GM18520 (cell line): Measurements from ENCODE around the gene SP1.
"Not testable (repeated sequence)": the region's sequence is repeated elsewhere in the genome, so short reads cannot be mapped to it uniquely, and the experiment has no call there.

Experiments
- ATAC-seq: cut with Tn5 transposase; IDR thresholded peaks from one replicate; pipeline ENCODE4 v1.9.1; 2021; ENCODE audit not compliant: unreplicated experiment

The SP1 gene

DNA sequence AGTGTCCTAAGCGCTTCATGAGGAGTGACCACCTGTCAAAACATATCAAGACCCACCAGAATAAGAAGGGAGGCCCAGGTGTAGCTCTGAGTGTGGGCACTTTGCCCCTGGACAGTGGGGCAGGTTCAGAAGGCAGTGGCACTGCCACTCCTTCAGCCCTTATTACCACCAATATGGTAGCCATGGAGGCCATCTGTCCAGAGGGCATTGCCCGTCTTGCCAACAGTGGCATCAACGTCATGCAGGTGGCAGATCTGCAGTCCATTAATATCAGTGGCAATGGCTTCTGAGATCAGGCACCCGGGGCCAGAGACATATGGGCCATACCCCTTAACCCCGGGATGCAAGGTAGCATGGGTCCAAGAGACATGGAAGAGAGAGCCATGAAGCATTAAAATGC, 31.0 kb downstream of the SP1 start:
- ATAC-seq, result no peak

DNA sequence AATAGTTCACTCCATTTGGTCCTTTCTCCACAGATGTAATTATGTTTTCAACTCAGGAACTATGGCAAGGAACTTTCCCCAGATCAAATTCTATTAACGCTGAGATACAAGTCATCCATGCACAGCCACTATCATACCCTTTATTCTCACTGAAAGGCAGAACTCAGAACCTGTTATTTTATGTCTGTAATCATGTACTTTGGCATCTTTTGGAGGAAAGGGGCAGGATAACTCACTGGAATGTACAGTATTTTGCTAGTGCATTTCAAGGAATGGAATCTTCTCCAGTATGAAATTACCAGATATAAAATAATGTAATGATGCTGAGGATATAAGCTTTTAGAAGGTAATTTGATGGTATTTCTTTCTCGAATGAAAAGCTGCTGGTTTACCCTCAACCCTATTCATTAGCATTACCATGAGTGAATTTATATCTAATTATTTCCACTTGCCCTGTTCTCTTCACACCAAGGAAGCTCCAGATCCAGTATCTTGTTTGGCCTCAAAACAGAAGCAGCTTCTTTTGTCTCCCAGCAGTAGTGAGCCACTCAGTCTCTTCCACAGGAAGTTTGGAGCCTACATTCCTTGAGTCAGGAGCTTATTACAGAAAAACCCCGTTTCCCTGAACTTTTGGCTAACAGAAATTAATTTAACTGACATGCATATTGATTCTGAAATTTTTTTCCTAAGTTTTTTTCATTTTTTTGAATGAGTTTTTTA, 33.7 kb downstream of the SP1 start:
- ATAC-seq, result no peak

DNA sequence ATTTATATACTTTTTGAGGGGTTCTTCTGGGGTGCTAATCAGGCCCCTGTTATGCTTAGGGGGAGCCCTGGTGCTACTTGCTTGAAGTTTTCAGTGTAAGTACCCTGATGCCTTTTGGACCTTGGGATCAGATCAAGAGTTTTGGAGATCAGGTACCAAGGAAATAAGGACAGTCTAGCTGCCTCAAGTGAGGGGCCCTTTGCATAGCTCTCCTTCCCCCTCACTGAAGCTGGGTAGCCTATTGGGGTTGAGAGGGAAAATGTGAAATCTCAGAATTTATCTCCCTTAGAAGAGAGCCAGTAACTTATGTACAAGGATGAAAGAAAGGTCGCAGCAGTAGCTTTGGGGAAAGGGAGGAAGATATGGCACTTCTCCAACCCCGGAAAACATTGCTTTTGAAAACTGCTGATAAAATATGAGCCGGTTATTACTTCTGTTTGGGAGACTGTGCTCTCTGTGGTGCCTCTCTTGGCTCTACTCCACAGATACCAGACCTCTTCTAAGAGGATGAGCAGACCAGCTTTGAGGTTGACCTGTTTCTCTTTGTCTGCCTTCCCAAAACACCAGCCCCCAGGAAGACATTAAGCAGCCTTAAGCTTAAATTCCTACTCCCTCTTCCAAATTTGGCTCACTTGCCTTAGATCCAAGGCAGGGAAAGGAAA, 34.9 kb downstream of the SP1 start:
- no peak for ATAC-seq

DNA sequence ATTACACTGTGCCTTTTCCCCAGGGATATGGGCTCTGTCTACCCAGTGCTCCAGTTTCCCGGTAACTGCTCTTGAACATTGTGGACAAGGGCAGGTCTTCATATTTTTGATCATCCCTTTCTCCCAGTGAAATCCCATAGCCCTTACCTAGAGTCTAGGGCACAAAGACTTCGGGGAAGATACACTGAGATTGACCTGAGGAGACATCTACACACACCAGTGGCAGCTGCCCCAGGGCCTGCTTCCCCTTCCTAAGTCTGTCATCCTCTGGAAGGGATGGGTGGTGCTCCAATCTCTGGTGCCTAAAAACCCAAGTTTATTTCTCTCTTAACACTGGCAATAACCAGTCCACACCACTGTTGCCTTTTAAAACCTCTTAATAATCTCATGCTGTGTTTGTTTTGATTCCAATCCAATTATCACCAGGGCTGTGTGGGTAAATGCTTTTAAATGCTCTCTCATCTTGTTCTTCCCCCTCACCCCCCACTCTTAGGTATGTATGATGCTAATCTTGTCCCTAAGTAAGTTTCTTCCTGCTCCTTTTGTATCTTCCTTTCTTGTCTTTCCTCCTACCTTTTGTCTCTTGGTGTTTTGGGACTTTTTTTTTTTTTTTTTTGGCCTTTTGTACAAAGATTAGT, 35.9 kb downstream of the SP1 start:
- not testable (repeated sequence) for ATAC-seq

DNA sequence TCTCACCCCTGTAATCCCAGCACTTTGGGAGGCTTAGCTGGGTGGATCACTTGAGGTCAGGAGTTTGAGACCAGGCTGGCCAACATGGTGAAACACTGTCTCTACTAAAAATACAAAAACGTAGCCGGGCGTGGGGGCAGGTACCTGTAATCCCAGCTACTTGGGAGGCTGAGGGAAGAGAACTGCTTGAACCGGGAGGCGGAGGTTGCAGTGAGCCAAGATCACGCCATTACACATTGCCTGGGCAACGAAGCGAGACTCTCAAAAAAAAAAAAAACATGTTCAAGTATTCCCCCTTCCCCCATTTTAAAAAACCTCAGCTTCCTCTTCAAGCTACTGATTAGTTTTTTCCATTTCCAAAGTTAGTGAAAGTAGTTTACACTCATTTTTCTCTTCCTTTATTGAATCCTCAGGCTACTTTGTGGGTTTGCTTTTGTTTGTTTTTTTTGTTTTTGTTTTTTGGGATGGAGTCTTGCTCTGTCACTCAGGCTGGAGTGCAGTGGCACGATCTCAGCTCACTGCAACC, 37.4 kb downstream of the SP1 start:
- not testable (repeated sequence) for ATAC-seq

DNA sequence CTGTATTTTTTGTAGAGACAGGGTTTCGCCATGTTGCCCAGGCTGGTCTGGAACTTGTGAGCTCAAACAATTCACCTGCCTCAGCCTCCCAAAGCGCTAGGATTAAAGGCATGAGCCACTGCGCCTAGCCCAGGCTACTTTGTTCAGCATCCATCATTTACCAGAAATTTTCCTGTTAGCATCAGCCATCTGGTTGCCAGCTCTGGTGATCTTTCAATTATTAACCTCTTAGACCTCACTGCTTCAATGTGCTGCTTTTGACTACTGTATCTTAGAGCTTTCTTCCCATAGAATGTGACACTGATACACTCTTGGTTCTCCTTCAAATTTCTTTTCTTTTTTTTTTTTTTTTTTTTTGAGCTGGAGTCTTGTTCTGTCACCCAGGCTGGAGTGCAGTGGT, 38.2 kb downstream of the SP1 start:
- ATAC-seq, result no peak

DNA sequence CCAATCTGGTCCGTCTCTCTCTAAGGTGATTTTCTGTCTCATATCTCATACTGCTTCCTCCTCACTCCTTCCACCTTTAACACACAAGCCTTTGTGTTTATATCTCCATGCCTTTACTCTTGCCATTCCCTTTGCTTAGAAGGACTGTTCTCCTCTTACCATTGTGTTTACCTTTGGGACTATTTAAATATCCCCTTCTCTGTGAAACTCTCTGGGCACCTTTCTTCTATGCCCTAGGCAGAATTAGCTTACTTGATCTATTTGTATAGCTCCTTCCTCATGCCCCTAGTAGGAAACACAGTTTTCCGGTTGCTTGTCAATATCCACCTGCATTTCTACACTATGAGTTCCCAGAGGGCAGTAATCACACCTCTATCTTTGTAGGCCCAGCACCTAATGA, 39.8 kb downstream of the SP1 start:
- no peak for ATAC-seq

DNA sequence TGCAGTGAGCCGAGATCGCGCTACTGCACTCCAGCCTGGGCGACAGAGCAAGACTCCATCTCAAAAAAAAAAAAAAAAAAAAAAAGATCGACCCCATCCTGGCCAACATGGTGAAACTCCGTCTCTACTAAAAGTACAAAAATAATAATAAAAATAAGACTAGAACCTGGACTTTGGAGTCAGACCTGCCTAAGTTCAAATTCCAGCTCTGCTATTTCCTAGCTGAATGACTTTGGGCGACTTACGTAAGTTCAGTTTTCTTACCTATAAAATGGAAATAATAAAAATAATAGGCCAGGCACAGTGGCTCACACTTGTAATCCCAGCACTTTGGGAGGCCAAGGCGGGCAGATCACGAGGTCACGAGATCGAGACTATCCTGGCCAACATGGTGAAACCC, 42.3 kb downstream of the SP1 start:
- ATAC-seq, result not testable (repeated sequence)

DNA sequence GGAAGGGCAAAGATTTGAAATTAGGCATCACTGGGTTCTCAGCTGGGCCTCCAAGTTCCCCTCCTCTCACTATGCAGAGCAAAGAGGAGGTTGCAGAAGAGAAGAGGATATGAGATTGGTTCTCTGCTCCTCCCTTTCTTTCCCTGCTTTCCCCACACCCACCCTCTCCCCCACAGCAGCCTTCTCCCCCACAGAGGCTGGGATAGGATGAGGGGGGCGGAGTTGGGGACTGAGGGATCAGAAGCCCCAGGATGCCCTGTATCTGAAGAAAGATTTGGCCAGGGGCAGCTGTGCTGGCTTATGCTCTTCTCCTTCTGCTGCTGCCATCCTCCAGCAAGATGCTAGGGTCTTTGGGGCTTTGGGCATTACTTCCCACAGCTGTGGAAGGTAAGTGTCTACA, 43.6 kb downstream of the SP1 start, which contains the start of gene AMHR2:
AMHR2 (plus strand) TSS at position 259 of the 400 bp plus-strand sequence; CDS start at position 339, 80 bp downstream.
- ATAC-seq, result no peak

DNA sequence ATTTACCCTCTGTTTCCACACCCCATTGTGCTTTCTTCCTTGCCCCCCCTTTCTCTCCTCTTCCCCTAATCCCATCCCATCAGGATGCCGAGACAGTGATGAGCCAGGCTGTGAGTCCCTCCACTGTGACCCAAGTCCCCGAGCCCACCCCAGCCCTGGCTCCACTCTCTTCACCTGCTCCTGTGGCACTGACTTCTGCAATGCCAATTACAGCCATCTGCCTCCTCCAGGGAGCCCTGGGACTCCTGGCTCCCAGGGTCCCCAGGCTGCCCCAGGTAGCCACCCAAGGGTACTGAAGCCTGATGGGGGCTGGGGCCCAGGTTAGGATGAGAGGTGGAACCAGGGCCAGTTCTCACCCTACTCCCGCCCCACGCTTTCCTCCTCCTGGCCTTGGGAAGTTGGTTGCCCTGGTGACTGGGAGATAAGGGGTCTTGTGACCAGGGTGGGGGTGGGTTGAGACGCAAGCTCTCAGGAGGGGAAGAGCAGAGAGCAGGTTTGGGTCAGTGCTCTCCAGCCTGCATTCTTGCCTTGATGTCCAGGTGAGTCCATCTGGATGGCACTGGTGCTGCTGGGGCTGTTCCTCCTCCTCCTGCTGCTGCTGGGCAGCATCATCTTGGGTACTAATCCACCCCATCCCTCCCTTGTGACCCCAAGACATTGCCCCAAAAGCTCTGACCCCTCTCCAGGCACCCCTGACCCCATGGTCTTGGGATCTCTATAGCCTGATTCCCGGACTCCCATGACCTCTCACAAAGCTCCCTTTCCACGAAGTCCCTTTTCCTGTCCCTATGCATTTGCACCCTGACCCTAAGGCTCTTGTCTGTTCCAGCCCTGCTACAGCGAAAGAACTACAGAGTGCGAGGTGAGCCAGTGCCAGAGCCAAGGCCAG, 44.9 kb downstream of the SP1 start:
- ATAC-seq, result no peak

DNA sequence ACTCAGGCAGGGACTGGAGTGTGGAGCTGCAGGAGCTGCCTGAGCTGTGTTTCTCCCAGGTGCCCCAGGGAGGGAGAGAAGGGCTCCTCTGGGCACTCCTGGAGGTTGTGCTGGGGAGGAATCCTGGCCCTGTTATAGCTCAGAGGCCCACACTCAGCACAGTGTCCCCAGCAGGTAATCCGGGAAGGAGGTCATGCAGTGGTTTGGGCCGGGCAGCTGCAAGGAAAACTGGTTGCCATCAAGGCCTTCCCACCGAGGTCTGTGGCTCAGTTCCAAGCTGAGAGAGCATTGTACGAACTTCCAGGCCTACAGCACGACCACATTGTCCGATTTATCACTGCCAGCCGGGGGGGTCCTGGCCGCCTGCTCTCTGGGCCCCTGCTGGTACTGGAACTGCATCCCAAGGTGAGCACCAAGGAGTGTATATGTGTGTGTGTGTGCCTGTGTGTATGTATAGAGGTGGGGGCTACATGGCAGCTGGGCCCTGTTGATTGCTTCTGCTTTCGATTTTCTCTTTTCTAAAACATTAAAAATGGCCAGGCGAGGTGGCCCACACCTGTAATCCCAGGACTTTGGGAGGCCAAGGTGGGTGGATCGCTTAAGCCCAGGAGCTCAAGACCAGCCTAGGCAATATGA, 45.7 kb downstream of the SP1 start:
- no peak for ATAC-seq

DNA sequence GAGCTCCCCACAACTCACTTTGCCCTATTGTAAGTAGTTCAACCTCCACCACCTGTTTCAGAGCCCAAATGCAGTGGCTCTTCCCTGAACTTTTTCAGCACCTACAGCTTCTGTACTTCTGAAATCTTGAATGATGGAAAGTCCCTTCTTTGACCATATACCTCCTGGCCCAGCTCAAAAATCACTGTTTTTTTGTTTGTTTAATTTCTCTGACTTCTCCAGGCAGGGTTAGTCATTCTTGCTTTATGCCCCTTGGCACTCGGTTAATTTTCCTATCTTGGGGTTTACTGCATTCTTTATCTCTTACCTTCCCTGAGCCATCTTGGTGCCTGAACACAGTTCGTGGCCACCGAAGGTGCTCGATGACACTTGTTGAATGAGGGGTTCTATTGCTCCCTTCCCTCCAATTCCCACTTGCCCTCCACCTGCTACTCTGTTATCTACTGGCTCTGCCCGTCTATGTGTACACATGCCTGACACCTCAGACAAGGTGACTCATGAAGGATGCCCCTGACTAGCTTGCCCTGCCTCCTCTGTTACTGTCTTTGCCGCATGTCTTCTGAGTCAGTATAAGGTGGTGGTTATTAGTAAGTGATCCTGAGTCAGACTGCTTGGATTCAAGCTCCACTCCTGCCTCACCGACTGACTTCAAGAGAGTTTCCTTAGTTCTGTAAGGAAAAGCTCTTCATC, 48.1 kb downstream of the SP1 start:
- no peak for ATAC-seq

DNA sequence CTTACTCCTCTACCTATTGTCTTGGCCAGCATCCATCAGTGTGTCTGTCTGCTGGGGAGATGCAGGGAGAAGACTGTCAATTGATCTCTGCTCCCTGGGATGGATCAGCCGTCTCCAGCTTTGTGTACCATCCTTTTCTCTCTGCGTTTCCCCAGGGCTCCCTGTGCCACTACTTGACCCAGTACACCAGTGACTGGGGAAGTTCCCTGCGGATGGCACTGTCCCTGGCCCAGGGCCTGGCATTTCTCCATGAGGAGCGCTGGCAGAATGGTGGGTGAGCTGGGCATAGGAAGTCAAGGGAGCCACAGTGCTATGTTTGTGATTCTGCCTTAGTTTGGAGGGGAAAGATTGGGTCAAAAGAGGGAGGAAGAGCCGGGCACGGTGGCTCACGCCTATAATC, 48.8 kb downstream of the SP1 start:
- no peak for ATAC-seq

DNA sequence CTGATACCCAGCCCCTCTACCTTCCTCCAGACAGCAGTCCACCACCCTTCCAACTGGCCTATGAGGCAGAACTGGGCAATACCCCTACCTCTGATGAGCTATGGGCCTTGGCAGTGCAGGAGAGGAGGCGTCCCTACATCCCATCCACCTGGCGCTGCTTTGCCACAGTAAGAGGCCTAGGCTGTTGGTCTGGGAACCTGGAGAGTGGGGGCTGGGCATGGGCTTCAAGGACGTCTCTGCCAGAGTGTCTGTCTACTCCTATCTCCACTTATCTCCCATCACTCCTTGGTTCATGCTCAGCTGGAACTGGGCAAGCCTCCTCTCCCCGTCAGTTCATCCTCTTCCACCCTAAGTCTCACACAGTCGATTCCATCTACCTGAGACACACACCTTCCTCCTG, 50.1 kb downstream of the SP1 start:
- ATAC-seq, result no peak

DNA sequence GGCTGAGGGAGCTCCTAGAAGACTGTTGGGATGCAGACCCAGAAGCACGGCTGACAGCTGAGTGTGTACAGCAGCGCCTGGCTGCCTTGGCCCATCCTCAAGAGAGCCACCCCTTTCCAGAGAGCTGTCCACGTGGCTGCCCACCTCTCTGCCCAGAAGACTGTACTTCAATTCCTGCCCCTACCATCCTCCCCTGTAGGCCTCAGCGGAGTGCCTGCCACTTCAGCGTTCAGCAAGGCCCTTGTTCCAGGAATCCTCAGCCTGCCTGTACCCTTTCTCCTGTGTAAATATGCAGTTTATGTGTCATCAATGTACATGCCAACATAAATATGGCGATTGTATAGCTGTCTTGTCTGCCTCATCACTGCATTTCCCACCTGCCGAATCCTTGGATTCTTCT, 51.2 kb downstream of the SP1 start:
- ATAC-seq, result no peak

DNA sequence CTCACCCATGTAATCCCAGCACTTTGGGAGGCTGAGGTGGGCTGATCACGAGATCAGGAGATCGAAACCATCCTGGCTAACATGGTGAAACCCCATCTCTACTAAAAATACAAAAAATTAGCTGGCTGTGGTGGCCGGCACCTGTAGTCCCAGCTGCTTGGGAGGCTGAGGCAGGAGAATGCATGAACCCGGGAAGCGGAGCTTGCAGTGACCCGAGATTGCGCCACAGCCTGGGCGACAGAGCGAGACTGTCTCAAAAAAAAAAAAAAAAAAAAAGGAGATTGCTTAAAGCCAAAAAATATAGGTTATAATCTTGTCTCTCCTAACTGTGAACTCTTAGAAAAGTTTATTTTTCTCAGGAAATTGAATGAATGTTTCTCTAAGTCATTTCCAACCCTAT, 55.4 kb downstream of the SP1 start:
- not testable (repeated sequence) for ATAC-seq

DNA sequence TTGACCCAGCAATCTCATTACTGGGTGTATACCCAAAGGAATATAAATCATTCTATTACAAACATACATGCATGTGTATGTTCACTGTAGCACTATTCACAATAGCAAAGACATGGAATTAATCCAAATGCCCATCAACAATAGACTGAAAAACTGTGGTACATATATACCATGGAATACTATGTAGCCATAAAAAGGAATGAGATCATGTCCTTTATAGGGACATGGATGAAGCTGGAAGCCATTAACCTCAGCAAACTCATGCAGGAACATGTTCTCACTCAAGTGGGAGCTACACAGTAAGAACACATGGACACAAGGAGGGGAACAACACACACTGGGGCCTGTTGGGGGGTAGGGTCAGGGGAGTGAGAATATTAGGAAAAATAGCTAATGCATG, 59.6 kb downstream of the SP1 start:
- ATAC-seq, result not testable (repeated sequence)

DNA sequence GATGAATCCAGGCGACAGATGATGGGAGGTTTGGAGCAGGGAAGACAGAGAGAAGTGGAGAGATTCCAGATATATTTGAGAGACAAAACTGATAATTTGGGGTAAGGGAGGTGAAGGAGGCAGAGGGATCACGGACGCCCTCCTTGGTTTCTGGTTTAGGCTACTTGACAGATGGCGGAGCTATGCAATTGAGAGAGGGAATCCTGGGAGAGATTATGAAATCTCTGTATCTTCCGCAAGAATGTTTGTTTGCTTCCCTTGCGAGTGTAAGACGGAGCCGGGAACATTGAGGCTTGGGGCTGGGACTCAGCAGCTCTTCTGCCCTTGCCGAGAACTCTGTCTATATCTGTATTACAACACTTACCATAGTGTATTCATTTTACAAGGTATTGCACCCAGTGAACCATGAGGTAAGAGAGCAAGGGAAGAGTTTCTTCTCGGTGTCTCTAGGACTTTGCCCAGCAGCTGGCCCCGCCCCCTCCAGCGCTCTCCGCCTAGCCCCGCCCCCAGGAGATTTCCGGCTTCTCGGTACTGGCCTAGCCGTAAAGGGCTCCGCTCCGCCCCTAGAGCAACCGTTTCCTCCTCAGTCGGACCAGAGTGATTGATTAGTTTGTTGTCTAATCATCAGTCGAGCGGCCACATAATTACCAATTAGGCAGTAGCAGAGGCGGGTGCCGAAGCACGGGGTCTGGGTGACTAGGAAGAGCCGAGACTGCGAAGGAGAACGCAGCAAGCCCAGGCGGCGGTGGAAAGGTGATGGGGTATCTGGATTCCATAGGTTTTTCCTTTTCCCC, 61.3 kb downstream of the SP1 start, which contains the start of gene PRR13:
PRR13 (plus strand) TSS at position 695 of the 794 bp plus-strand sequence. CDS start 981 bp downstream, outside the sequence.
- peak; percentile 100 for ATAC-seq

DNA sequence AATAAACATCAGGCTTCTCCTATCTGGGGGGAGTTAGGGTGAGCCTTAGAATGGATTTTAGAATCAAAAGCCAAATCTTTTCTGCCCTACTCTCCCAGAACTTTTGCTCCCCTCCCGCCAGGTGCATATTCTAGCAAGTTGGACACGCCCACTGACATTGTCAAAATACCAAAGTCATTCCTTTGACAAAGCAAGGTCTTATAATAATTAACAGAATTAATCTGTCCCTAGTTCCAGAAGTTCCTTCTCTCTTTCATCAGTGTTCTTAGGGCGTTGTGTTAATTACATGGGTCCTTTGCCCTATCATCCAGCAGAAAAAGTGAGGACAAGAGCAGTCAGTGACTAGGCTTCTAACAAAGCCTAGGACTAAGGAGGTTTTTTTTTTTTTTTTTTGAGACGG, 64.0 kb downstream of the SP1 start:
- ATAC-seq, result no peak
